T-helper 1 cell treated with Interleukin-12 subunit alpha and Interleukin-12 subunit beta and Interleukin-4 antibody, amounts not matched to agents 30 μg/mL and 1 μg/mL, for 36 hours (primary cell): Measurements from ENCODE around the gene ATIC.

Experiments
- H3K27ac Mint-ChIP-seq: one replicate; pipeline ENCODE4 v1.8.0; 2021; ENCODE audit warnings: mild to moderate bottlenecking, mixed read lengths
- H3K27me3 Mint-ChIP-seq: one replicate; pipeline ENCODE4 v1.8.0; 2021; ENCODE audit warnings: low read depth, mixed read lengths
- H3K36me3 Mint-ChIP-seq: one replicate; pipeline ENCODE4 v1.8.0; 2021; ENCODE audit warnings: low read depth, mixed read lengths
- H3K4me1 Mint-ChIP-seq: one replicate; pipeline ENCODE4 v1.8.0; 2021; ENCODE audit warnings: low read depth, mixed read lengths
- H3K4me3 Mint-ChIP-seq: one replicate; pipeline ENCODE4 v1.8.0; 2021; ENCODE audit warnings: mild to moderate bottlenecking, moderate library complexity, mixed read lengths
- H3K9me3 Mint-ChIP-seq: one replicate; pipeline ENCODE4 v1.8.0; 2021; ENCODE audit warnings: mixed read lengths

The ATIC gene

GRCh38 chr2:215370112-215370965, 58.5 kb downstream of the ATIC start:
- H3K4me3 Mint-ChIP-seq, result no peak overlapping the region
- no peaks in the 10 kb centered on the region for H3K4me1 Mint-ChIP-seq

GRCh38 chr2:215371915-215372897, 60.3 kb downstream of the ATIC start:
- Mint-ChIP-seq H3K9me3 (peaks cover 11% of the 10 kb centered on the region), H3K4me1 (no peaks in the 10 kb centered on the region)

More at GRCh38 chr2:215370112-215370965, 58.5 kb downstream of the ATIC start:
- no peaks in the 10 kb centered on the region for H3K27me3 Mint-ChIP-seq
- no peak overlapping the region for H3K27ac Mint-ChIP-seq
- H3K36me3 Mint-ChIP-seq, result peaks cover 13% of the 10 kb centered on the region
- peaks cover 11% of the 10 kb centered on the region for H3K9me3 Mint-ChIP-seq

GRCh38 chr2:215372968-215373649, 61.2 kb downstream of the ATIC start:
- Mint-ChIP-seq H3K27ac (no peak overlapping the region), H3K27me3 (no peaks in the 10 kb centered on the region), H3K36me3 (peaks cover 13% of the 10 kb centered on the region), H3K9me3 (peaks cover 11% of the 10 kb centered on the region), H3K4me1 (no peaks in the 10 kb centered on the region), H3K4me3 (no peak overlapping the region)

More at GRCh38 chr2:215371915-215372897, 60.3 kb downstream of the ATIC start:
- peaks cover 13% of the 10 kb centered on the region for H3K36me3 Mint-ChIP-seq
- no peak overlapping the region for H3K4me3 Mint-ChIP-seq
- no peak overlapping the region for H3K27ac Mint-ChIP-seq
- H3K27me3 Mint-ChIP-seq, result no peaks in the 10 kb centered on the region

- Mint-ChIP-seq H3K27ac (no peak overlapping the region), H3K9me3 (peaks cover 11% of the 10 kb centered on the region), H3K4me3 (no peak overlapping the region), H3K27me3 (no peaks in the 10 kb centered on the region), H3K4me1 (no peaks in the 10 kb centered on the region), H3K36me3 (peaks cover 13% of the 10 kb centered on the region)
Observed at GRCh38 chr2:215374002-215374401, 62.1 kb downstream of the ATIC start.

- no peak overlapping the region for H3K27ac Mint-ChIP-seq
- H3K4me3 Mint-ChIP-seq, result no peak overlapping the region
- no peaks in the 10 kb centered on the region for H3K27me3 Mint-ChIP-seq
Observed at GRCh38 chr2:215374642-215375466, 63.0 kb downstream of the ATIC start.

GRCh38 chr2:215375467-215375830, 63.6 kb downstream of the ATIC start:
- no peaks in the 10 kb centered on the region for H3K27me3 Mint-ChIP-seq
- H3K36me3 Mint-ChIP-seq, result peaks cover 13% of the 10 kb centered on the region
- no peak overlapping the region for H3K27ac Mint-ChIP-seq
- no peaks in the 10 kb centered on the region for H3K4me1 Mint-ChIP-seq
- H3K4me3 Mint-ChIP-seq, result no peak overlapping the region
- H3K9me3 Mint-ChIP-seq, result peaks cover 11% of the 10 kb centered on the region

More at GRCh38 chr2:215374642-215375466, 63.0 kb downstream of the ATIC start:
- Mint-ChIP-seq H3K36me3 (peaks cover 13% of the 10 kb centered on the region), H3K9me3 (peaks cover 11% of the 10 kb centered on the region), H3K4me1 (no peaks in the 10 kb centered on the region)

GRCh38 chr2:215376103-215376780, 64.4 kb downstream of the ATIC start:
- no peak overlapping the region for H3K27ac Mint-ChIP-seq
- H3K4me1 Mint-ChIP-seq, result no peaks in the 10 kb centered on the region
- H3K36me3 Mint-ChIP-seq, result peaks cover 13% of the 10 kb centered on the region
- no peak overlapping the region for H3K4me3 Mint-ChIP-seq
- peaks cover 11% of the 10 kb centered on the region for H3K9me3 Mint-ChIP-seq
- no peaks in the 10 kb centered on the region for H3K27me3 Mint-ChIP-seq

- H3K36me3 Mint-ChIP-seq, result peaks cover 10% of the 10 kb centered on the region
- H3K4me3 Mint-ChIP-seq, result no peak overlapping the region
- no peaks in the 10 kb centered on the region for H3K4me1 Mint-ChIP-seq
- no peak overlapping the region for H3K27ac Mint-ChIP-seq
- no peaks in the 10 kb centered on the region for H3K27me3 Mint-ChIP-seq
- peaks cover 11% of the 10 kb centered on the region for H3K9me3 Mint-ChIP-seq
Observed at GRCh38 chr2:215377283-215377682, 65.4 kb downstream of the ATIC start.

- H3K27ac Mint-ChIP-seq, result no peak overlapping the region
- H3K4me1 Mint-ChIP-seq, result no peaks in the 10 kb centered on the region
- H3K27me3 Mint-ChIP-seq, result no peaks in the 10 kb centered on the region
- peaks cover 10% of the 10 kb centered on the region for H3K36me3 Mint-ChIP-seq
- H3K9me3 Mint-ChIP-seq, result peaks cover 11% of the 10 kb centered on the region
- no peak overlapping the region for H3K4me3 Mint-ChIP-seq
Observed at GRCh38 chr2:215378045-215378444, 66.2 kb downstream of the ATIC start.

- H3K9me3 Mint-ChIP-seq, result peaks cover 10% of the 10 kb centered on the region
- no peaks in the 10 kb centered on the region for H3K4me1 Mint-ChIP-seq
- peaks cover 8% of the 10 kb centered on the region for H3K36me3 Mint-ChIP-seq
- H3K27ac Mint-ChIP-seq, result no peak overlapping the region
- no peaks in the 10 kb centered on the region for H3K27me3 Mint-ChIP-seq
- no peak overlapping the region for H3K4me3 Mint-ChIP-seq
Observed at GRCh38 chr2:215379039-215379438, 67.2 kb downstream of the ATIC start.

GRCh38 chr2:215379948-215380347, 68.1 kb downstream of the ATIC start:
- Mint-ChIP-seq H3K4me3 (no peak overlapping the region), H3K27ac (no peak overlapping the region), H3K4me1 (no peaks in the 10 kb centered on the region), H3K36me3 (no peaks in the 10 kb centered on the region), H3K27me3 (no peaks in the 10 kb centered on the region), H3K9me3 (peaks cover under 1% of the 10 kb centered on the region)

- Mint-ChIP-seq H3K27me3 (no peaks in the 10 kb centered on the region), H3K27ac (no peak overlapping the region), H3K4me3 (no peak overlapping the region), H3K9me3 (no peaks in the 10 kb centered on the region), H3K4me1 (no peaks in the 10 kb centered on the region), H3K36me3 (no peaks in the 10 kb centered on the region)
Observed at GRCh38 chr2:215380699-215381098, 68.8 kb downstream of the ATIC start.

- Mint-ChIP-seq H3K4me1 (no peaks in the 10 kb centered on the region), H3K27me3 (no peaks in the 10 kb centered on the region), H3K9me3 (no peaks in the 10 kb centered on the region), H3K4me3 (no peak overlapping the region), H3K36me3 (no peaks in the 10 kb centered on the region), H3K27ac (no peak overlapping the region)
Observed at GRCh38 chr2:215382011-215382410, 70.2 kb downstream of the ATIC start.
